GM12878 (cell line): ENCODE results near the gene TRMO. TPM values are rescaled to one million over a fixed set of nuclear protein-coding genes. Genes with fewer than 3 reads are reported as not detected.

Experiments used
- CBX3 ChIP-seq: fragments of 200-600 bp; sonication (generic); IDR thresholded peaks from 2 replicates; pipeline ENCODE4 v1.6.1; 2016; ENCODE audit warnings: low read depth, borderline replicate concordance
- CBX5 ChIP-seq: sonication (generic); IDR thresholded peaks from 2 replicates; pipeline ENCODE4 v1.6.1; 2016; ENCODE audit warnings: low read depth, moderate library complexity, mild to moderate bottlenecking, inconsistent platforms
- CEBPB ChIP-seq, 2 experiments: fragments of 150-350 bp in 1 of 2; IDR thresholded peaks; 2 replicates each; pipeline ENCODE4 v1.6.1; 2012 to 2014; ENCODE audit warnings: low read depth in 2 of 2, low read length in 2 of 2, borderline replicate concordance in 1 of 2, inconsistent platforms in 1 of 2
- CHD2 ChIP-seq: IDR thresholded peaks from 2 replicates; pipeline ENCODE4 v1.6.1; 2011; ENCODE audit warnings: low read depth, low read length, improper control_type of control experiment, borderline replicate concordance
- FOXM1 ChIP-seq: IDR thresholded peaks from 2 replicates; pipeline ENCODE4 v1.6.1; 2012; ENCODE audit warnings: low read depth, mild to moderate bottlenecking, inconsistent platforms, low read length, moderate library complexity
- HDGF ChIP-seq: fragments of 450-650 bp; IDR thresholded peaks from 2 replicates; pipeline ENCODE4 v1.6.1; 2016; ENCODE audit warnings: antibody characterized with exemption
- NRF1 ChIP-seq: conservative IDR thresholded peaks from 2 replicates; pipeline ENCODE4 v1.6.1; 2011; ENCODE audit warnings: mild to moderate bottlenecking, low read depth, low read length, improper control_type of control experiment
- RELA ChIP-seq: fragments of 450-650 bp; IDR thresholded peaks from 2 replicates; pipeline ENCODE4 v1.8.0; 2014; ENCODE audit warnings: borderline replicate concordance; ENCODE audit not compliant: partially characterized antibody
- SMARCA5 ChIP-seq: fragments of 450-650 bp; IDR thresholded peaks from 2 replicates; pipeline ENCODE4 v1.6.1; 2017; ENCODE audit warnings: mild to moderate bottlenecking
- WRNIP1 ChIP-seq: IDR thresholded peaks from 2 replicates; pipeline ENCODE4 v1.6.1; 2011; ENCODE audit warnings: low read depth, low read length, improper control_type of control experiment, borderline replicate concordance
- ZSCAN29 ChIP-seq: fragments of 450-650 bp; IDR thresholded peaks from 2 replicates; pipeline ENCODE4 v1.6.1; 2017; ENCODE audit warnings: mild to moderate bottlenecking, moderate library complexity
- polyA plus RNA-seq, 11 experiments: library from polyadenylated mRNA; depleted of rRNA in 4 of 11; unstranded in 6 of 11; stranded (reverse) in 5 of 11; fragments of >200 nt; fragmentation: Nextera tagmentation in 4 of 11; fragmentation: Illumina TruSeq in 1 of 11; extraction: Ambion mirVana in 4 of 11; extraction: Trizol in 1 of 11; gene quantifications; 1 replicate in 1 of 11; 2 replicates in 10 of 11; pipeline versions ENCODE4 v1.2.1 to v1.2.3, GENCODE V29; 2011 to 2016; ENCODE audit warnings: inconsistent platforms in 2 of 11, missing spikeins in 2 of 11, low read depth in 1 of 11
- total RNA-seq, 4 experiments: library from RNA; depleted of rRNA in 3 of 4; stranded (reverse); fragments of >200 nt in 3 of 4; fragmentation: Illumina TruSeq in 1 of 4; extraction: Trizol in 1 of 4; gene quantifications; 2 replicates each; pipeline versions ENCODE4 v1.2.1 to v1.2.3, GENCODE V29; 2013 to 2021
- TF ChIP-seq, protein P1 (sequence below): IDR thresholded peaks from 2 replicates; pipeline ENCODE4 v1.6.1; 2012; ENCODE audit warnings: improper control_type of control experiment, low read depth, low read length; ENCODE audit not compliant: insufficient replicate concordance
- TF ChIP-seq, protein P2 (sequence below): fragments of 450-650 bp; IDR thresholded peaks from 2 replicates; pipeline ENCODE4 v1.6.1; 2016; ENCODE audit warnings: mild to moderate bottlenecking, moderate library complexity, borderline replicate concordance
- TF ChIP-seq, protein P3 (sequence below): fragments of 450-650 bp; conservative IDR thresholded peaks from 2 replicates; pipeline ENCODE4 v1.6.1; 2017; ENCODE audit warnings: mild to moderate bottlenecking, moderate library complexity
- TF ChIP-seq, protein P4 (sequence below): fragments of 450-650 bp; IDR thresholded peaks from 2 replicates; pipeline ENCODE4 v1.6.1; 2018; ENCODE audit warnings: mild to moderate bottlenecking, low read depth, moderate library complexity; ENCODE audit not compliant: partially characterized antibody

The TRMO gene
- total and polyA plus RNA-seq, 10 of the 15 experiments (the other 5 are each of a cell fraction or from before 2014, with no cell fraction given): 5.8 to 23.6 (median 15.3) TPM

DNA sequence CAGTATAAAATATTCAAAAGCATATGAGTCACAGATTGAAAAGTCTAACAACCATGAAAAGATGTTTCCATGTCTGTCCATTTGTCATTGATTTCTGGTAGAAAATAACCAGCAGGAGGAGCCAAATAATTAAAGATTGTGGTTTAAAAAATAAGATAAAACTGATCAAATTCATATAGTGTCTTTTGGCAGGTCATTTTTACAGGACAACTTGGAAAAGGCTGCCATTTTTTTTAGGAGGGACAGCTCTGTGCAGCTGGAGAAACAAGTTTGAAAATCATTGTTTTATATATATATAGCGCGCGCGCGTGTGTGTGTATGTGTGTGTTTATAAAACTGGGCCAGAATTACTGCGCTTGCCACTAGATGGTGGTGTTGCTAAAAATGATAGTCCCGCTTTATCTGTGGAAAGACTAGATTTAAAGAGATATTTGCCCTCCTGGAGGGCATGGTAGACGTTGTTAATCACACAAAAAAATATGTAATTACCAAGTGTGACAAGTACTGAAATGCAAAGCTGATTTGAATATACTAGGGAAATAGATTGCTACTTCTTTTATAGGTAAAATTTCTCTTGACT is 1.3 kb upstream of the TRMO start (continued):
- TF ChIP-seq, protein P1, sequence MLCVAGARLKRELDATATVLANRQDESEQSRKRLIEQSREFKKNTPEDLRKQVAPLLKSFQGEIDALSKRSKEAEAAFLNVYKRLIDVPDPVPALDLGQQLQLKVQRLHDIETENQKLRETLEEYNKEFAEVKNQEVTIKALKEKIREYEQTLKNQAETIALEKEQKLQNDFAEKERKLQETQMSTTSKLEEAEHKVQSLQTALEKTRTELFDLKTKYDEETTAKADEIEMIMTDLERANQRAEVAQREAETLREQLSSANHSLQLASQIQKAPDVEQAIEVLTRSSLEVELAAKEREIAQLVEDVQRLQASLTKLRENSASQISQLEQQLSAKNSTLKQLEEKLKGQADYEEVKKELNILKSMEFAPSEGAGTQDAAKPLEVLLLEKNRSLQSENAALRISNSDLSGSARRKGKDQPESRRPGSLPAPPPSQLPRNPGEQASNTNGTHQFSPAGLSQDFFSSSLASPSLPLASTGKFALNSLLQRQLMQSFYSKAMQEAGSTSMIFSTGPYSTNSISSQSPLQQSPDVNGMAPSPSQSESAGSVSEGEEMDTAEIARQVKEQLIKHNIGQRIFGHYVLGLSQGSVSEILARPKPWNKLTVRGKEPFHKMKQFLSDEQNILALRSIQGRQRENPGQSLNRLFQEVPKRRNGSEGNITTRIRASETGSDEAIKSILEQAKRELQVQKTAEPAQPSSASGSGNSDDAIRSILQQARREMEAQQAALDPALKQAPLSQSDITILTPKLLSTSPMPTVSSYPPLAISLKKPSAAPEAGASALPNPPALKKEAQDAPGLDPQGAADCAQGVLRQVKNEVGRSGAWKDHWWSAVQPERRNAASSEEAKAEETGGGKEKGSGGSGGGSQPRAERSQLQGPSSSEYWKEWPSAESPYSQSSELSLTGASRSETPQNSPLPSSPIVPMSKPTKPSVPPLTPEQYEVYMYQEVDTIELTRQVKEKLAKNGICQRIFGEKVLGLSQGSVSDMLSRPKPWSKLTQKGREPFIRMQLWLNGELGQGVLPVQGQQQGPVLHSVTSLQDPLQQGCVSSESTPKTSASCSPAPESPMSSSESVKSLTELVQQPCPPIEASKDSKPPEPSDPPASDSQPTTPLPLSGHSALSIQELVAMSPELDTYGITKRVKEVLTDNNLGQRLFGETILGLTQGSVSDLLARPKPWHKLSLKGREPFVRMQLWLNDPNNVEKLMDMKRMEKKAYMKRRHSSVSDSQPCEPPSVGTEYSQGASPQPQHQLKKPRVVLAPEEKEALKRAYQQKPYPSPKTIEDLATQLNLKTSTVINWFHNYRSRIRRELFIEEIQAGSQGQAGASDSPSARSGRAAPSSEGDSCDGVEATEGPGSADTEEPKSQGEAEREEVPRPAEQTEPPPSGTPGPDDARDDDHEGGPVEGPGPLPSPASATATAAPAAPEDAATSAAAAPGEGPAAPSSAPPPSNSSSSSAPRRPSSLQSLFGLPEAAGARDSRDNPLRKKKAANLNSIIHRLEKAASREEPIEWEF: no peak
- TF ChIP-seq HDGF (no peak), CBX3 (no peak), SMARCA5 (peak; percentile 70; the same call in 1 of the 2 replicates), NRF1 (no peak), ZSCAN29 (no peak), RELA (no peak), WRNIP1 (no peak), FOXM1 (0 out of 2 replicates have a peak, but pooled peaks have one; percentile 26), CBX5 (no peak), CHD2 (no peak), CEBPB (IDR thresholded peaks at IDR 0.05; ENCODE audit: borderline replicate concordance in 1 of 2, low read depth in 2 of 2, low read length in 2 of 2) (no peak)
- TF ChIP-seq, protein P2, sequence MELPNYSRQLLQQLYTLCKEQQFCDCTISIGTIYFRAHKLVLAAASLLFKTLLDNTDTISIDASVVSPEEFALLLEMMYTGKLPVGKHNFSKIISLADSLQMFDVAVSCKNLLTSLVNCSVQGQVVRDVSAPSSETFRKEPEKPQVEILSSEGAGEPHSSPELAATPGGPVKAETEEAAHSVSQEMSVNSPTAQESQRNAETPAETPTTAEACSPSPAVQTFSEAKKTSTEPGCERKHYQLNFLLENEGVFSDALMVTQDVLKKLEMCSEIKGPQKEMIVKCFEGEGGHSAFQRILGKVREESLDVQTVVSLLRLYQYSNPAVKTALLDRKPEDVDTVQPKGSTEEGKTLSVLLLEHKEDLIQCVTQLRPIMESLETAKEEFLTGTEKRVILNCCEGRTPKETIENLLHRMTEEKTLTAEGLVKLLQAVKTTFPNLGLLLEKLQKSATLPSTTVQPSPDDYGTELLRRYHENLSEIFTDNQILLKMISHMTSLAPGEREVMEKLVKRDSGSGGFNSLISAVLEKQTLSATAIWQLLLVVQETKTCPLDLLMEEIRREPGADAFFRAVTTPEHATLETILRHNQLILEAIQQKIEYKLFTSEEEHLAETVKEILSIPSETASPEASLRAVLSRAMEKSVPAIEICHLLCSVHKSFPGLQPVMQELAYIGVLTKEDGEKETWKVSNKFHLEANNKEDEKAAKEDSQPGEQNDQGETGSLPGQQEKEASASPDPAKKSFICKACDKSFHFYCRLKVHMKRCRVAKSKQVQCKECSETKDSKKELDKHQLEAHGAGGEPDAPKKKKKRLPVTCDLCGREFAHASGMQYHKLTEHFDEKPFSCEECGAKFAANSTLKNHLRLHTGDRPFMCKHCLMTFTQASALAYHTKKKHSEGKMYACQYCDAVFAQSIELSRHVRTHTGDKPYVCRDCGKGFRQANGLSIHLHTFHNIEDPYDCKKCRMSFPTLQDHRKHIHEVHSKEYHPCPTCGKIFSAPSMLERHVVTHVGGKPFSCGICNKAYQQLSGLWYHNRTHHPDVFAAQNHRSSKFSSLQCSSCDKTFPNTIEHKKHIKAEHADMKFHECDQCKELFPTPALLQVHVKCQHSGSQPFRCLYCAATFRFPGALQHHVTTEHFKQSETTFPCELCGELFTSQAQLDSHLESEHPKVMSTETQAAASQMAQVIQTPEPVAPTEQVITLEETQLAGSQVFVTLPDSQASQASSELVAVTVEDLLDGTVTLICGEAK: no peak
- TF ChIP-seq, protein P3, sequence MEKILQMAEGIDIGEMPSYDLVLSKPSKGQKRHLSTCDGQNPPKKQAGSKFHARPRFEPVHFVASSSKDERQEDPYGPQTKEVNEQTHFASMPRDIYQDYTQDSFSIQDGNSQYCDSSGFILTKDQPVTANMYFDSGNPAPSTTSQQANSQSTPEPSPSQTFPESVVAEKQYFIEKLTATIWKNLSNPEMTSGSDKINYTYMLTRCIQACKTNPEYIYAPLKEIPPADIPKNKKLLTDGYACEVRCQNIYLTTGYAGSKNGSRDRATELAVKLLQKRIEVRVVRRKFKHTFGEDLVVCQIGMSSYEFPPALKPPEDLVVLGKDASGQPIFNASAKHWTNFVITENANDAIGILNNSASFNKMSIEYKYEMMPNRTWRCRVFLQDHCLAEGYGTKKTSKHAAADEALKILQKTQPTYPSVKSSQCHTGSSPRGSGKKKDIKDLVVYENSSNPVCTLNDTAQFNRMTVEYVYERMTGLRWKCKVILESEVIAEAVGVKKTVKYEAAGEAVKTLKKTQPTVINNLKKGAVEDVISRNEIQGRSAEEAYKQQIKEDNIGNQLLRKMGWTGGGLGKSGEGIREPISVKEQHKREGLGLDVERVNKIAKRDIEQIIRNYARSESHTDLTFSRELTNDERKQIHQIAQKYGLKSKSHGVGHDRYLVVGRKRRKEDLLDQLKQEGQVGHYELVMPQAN: no peak
- TF ChIP-seq, protein P4, sequence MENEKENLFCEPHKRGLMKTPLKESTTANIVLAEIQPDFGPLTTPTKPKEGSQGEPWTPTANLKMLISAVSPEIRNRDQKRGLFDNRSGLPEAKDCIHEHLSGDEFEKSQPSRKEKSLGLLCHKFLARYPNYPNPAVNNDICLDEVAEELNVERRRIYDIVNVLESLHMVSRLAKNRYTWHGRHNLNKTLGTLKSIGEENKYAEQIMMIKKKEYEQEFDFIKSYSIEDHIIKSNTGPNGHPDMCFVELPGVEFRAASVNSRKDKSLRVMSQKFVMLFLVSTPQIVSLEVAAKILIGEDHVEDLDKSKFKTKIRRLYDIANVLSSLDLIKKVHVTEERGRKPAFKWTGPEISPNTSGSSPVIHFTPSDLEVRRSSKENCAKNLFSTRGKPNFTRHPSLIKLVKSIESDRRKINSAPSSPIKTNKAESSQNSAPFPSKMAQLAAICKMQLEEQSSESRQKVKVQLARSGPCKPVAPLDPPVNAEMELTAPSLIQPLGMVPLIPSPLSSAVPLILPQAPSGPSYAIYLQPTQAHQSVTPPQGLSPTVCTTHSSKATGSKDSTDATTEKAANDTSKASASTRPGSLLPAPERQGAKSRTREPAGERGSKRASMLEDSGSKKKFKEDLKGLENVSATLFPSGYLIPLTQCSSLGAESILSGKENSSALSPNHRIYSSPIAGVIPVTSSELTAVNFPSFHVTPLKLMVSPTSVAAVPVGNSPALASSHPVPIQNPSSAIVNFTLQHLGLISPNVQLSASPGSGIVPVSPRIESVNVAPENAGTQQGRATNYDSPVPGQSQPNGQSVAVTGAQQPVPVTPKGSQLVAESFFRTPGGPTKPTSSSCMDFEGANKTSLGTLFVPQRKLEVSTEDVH: peak; percentile 67
